ENCODE measurements around the gene CRACR2B.

The CRACR2B gene

DNA sequence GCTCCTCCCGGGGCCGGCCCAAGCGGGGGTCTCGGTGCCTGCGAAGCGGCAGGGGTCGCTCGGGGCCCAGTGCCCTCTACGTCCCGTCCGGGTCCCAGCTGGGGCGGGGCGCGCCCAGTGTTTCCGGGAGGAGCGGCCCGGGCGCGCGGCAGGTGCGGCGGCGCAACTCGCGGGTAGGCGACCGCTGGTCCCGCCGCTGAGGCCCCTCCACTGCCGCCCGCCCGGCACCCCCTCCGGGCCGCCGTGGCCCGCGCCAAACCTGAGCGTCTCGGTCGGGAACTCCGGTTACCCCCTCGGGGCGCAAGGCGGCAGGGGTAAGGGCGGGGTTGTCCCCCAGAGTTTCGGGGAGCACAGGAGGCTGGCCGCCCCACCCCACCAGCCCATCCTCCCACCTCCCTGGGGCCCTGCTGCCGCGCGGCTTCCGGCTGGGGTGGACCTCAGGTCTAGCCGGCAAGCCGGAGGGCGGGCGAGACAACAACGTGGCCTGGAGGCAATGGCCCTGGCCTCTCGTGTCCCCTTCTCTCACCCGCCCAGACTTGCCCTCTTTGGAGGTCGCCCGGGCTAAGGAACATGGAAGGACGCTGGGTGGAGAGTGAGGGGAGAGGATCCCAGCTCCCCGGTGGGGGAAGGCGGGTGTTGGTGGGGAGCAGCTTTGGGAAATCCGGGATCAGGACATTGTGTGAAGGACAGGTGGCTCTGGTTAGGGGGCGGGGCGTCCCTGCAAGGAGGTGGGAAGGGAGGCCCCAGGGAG lies 398 bp upstream of the CRACR2B start:
- no peak for DNase-seq (ENCODE audit: low spot score)

DNA sequence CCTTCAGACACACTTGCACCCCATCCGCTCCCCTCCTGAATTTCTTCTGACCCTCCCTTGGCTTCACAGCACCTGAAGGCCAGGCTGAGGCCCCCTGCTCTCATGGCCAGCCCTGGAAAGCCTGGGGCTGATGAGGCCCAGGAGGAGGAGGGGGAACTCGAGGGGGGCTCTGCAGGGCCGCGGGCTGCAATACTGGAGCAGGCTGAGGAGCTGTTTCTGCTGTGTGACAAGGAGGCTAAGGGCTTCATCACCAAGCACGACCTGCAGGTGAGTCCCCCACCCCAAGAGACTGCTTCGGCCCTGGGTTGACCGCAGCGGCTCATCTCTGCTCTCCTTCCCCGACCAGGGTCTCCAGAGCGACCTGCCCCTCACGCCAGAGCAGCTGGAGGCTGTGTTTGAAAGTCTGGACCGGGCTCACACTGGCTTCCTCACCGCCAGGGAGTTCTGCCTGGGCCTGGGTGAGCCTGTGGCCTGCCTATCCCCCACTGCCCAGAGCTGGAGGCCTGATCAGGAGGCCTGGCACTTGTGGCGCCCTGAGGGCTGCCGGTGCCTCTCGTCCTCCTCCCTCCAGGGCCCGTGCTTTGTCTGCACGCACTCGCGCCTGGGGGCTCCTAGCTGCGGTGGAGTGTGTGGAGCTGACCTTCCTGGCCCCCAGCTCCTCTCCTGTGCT lies 922 bp downstream of the CRACR2B start:
- DNase-seq (ENCODE audit: low spot score), result no peak

DNA sequence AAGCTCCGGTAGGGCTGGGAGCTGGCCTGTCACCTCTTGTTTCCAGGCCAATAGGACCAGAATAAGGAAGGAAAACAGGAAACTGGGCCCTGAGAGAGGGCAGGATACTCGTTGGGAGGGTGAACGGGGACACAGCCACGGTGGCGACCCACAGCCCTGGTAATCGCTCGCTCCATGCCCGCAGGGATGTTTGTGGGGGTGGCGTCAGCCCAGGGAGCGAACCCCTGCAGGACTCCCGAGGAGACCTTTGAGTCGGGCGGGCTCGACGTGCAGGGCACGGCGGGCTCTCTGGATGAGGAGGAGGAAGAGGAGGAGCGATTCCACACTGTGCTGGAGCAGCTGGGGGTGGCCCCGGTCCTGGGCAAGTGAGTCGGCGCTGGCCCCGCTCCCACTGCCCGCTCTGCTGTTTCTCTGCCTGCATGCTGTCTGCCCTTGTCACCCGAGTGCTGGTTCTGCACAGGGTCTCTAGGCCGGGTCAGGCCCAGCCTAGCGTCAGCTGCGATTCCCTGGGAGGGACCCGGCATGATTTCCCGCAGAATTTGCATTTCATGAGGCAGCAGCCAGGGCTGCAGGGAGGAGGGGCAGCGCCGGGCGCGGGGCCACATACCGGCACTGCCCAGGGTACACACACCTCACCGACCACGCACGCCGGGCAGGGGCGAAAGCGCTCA lies 1.6 kb downstream of the CRACR2B start:
- DNase-seq (ENCODE audit: low spot score), result no peak

DNA sequence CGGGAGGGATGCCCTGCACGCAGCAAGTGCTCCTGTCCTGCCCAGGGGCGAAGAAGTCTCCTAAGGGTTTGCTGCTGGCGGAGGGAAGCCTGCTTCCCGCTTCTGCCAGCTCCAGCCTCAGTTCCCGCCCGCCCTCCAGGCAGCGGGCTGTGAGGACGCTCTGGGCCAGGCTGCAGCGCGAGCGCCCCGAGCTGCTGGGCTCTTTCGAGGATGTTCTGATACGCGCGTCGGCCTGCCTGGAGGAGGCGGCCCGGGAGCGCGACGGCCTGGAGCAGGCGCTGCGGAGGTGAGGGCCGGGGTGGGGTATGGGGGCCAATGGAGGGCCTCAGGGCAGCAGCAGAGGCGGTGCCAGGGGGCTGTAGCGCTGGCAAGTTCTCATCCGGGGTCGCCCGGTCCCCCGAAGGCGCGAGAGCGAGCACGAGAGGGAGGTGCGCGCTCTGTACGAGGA lies 2.2 kb downstream of the CRACR2B start:
- DNase-seq (ENCODE audit: low spot score), result no peak

DNA sequence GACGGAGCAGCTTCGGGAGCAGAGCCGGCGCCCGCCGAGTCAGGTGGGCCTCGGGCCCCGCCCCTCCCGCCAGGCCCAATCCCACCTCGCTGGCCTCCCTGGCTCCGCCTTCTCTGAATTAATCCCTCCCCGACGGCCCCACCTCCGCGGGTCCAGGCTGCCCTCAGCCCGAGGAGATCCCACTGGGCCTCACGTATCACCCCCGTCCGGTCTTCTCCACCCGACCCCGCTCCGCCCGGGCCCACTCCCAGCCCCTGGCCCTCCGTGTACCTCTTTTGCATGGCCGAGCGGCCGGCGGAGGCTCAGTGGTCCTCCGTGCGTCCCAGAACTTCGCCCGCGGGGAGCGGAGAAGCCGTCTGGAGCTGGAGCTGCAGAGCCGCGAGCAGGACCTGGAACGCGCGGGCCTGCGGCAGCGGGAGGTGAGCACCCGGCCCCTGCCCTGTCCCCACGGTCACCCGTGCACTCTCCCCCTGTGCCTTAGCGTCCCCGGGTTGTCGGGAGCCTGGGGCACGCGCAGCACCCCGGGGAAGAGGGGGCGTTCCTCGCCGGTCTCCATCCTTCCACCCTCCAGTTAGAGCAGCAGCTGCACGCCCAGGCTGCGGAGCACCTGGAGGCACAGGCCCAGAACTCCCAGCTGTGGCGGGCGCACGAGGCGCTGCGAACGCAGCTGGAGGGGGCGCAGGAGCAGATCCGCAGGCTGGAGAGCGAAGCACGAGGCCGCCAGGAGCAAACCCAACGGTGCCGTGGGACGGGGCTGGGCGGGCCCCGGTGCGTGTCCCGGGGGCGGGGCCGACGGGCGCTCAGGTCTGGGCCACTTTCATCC lies 2.8 kb downstream of the CRACR2B start:
- DNase-seq (ENCODE audit: low spot score), result peak; percentile 79

DNA sequence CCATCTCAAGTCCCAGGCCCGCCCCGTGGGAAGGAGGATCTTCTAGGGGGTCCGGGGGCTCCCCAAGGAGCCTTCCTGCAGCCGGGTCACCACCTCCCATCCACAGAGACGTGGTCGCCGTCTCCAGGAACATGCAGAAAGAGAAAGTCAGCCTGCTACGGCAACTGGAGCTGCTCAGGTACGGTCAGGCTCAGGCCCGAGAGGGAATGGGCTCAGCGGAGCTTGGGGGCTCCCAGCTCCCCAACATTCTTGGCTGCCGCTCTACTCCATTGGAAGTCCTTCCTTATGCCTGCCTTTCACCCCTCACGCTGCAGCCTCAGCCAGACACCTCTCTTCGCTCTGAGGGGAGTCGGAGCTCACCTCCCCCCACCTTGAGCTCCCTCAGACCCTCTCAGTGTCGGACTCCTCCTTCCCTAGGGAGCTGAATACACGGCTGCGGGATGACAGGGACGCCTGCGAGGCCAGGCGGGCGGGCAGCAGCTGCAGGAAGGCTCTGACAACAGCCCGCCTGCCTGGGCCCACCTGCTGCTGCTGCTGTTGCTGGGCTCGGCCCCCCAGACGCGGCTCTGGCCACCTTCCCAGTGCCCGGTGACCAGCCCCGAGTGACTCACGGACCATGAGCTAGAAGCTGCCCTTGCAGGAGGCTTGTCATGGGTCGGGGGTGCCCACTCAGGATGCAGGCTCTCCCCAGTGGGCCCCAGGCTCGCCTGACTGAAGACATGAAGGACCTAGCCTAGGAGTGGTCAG lies 3.6 kb downstream of the CRACR2B start:
- DNase-seq (ENCODE audit: low spot score), result no peak

DNA sequence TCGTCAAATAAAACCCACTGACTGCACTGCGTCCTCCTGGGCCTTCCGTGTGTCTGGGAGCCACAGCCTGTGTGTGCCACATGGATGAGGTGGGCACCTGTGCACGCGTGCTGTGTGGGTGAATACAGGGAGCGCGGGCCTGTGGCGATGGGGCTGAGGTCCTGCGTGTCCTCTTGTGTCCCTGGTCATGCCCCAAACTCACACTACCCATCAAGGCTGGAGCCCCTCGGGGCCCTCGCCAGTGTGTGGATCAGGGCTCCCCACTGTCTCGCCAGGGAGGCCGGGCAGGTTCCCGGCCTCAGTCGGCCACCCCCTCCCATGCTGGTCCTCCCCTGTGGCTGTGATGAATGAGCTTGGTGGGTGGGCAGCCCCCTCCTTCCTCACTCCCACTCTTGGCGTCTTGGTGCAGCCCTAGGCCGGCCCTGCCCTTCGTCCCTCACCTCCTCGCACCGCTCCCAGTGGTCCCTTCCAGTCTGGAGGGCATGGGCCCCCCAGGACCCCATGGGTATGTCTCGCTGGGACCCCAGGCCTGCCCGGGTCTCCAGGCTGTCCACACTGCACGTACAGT lies 4.3 kb downstream of the CRACR2B start:
- DNase-seq (ENCODE audit: low spot score), result no peak

DNA sequence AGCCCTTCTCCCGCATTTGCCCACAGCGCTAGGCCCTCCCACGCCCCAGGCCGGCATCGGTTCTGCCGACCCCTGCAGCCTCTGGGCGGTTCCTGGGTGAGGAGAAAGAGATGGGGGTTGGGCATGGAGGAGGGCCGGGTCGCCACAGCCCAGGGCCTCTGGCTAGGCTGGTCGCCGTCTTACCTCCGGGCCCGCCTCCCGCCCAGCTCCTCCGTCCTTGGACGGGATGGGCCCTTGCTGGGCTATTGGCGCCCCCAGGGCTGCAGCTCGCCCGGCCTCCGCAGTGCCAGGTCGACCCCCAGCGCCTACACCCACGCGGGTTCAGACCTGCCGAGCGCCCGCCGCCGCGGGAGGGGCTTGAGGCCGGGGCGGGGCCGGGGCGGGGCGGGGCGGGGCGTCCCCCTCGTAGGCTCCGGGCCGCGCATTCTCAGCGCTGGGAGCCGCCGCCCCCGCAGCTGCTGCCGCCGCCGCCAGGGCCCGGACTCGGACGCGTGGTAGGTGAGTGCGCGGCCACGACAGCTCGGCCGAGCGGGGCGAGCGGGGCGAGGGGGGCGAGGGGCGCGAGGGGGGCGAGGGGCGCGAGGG lies 4.9 kb downstream of the CRACR2B start, which contains the start of gene CD151:
TSS of gene CD151 (plus strand) at position 424 of the 585 bp plus-strand sequence. CDS start 3,118 bp downstream, outside the sequence.
- peak; percentile 84 for DNase-seq (ENCODE audit: low spot score)

DNA sequence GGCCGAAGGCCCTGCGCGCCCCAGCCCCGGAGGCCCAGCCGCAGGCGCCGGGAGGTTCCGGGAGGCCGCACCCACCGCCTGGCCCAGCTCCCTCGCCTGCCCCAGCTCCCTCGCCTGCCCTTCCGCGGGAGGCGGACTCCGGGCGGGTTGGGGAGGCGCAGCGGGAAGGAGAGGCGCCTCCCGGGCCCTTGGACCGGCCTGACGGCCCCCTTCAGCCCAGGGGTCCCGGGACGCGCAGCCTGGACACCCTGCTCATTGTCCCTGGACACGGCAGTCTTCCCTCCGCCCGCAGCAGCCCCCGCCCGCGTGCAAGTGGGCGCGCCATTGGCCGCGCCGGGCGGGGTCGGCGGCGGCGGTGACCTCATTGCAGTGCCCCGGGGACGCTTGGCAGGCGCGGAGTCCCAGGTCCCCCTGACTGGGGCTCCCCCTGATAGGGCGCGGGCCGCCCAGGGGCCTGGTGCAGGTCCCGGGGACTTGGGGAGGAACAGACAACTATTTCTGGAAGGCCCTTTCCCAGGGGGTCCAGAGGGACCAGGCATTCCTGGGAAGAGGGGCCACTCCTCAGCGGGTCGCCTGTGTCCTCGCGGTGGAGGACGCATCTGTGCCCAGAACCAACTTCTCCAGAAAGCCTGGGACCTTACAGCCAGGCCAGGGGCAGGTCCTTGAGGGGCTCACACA lies 5.5 kb downstream of the CRACR2B start:
- peak; percentile 67 for DNase-seq (ENCODE audit: low spot score)

DNA sequence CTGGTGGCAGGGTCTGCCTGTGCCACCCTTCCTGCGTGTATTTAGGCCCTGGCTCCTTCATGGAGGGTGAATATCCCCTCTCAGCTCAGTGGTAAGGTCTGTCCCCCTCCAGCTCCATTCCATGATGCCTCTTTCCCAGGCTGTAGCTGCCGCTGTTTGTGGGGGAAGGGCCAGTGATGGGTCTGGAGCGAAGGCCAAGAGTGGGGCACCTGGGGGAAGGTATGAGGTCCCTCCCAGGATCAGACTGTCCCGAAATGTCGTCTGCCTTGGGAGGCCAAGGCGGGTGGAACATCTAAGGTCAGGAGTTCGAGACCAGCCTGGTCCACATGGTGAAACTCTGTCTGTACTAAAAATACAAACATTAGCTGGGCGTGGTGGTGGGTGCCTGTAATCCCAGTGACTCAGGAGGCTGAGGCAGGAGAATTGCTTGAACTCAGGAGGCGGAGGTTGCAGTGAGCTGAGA lies 6.2 kb downstream of the CRACR2B start:
- no peak for DNase-seq (ENCODE audit: low spot score)

DNA sequence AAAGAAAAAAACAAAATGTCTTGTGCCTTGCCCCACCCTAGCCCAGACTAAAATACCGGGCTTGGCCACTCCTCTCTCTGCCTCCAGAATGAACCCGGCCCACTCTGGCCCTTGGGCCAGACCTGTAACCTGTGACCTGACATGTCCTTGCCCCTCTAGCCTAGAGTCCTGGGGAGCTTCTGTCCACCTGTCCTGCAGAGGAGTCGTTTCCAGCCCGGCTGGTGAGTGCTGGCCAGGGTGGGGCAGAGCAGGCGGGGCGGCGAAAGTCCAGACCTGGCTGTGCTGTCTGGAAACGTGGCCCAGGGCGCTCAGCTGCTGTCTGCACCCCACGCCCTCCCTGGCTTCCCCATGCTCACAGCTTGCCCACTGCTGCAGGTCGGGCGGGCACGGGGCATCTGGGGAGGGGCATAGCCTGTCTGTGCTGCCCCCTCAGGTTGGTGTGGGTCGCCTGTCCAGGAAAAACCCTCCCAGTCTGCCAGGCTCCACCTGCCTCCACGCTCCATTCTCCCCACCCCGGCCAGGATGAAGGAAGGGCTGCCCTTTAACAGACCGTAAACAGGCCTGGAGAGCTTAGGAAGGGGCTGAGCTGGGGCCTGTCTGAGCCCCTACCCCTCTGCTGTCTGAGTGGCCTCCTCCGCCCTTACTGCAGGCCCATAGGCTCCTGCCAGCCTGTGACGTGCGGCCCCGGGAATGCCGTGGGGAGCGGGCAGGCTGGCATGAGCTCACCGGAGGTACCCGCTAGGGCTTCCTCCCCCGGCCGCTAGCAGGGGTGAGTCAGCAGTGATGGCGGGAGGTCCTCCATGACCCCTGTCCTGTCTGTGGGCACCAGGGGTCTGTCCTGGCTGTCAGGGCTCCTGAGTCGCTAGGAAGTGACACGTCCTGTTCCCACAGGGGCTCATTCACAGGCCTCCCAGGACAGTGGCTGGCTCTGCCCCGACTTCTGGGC lies 6.9 kb downstream of the CRACR2B start:
- DNase-seq (ENCODE audit: low spot score), result peak; percentile 71

DNA sequence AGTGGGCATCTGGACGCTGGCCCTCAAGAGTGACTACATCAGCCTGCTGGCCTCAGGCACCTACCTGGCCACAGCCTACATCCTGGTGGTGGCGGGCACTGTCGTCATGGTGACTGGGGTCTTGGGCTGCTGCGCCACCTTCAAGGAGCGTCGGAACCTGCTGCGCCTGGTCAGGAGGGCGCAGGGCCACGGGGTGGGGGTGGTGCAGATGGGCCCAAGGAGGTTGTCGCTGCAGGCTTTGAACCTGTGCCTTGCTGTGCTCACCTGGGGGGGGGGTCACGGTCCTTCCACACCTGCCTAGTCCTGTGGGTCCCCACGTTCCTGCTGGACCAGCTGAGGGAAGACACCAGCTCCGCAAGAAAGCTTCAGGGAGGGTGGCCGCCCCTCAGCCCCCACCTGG lies 8.6 kb downstream of the CRACR2B start:
- no peak for DNase-seq (ENCODE audit: low spot score)

DNA sequence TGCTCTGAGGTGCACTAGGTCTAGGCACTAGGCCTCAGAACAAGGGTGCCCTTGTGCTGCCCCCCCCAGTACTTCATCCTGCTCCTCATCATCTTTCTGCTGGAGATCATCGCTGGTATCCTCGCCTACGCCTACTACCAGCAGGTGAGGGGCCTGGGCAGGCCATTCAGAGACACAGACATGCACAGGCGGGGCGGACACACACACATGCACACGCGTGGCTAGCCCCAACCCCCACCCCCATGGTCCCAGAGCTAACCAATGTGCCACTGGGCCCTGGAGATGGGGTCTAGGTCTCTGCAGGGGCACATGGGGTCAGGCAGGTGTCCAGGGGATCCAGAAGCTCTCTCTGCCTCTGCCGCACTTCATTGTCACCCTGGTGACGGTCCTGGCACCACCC lies 9.0 kb downstream of the CRACR2B start:
- no peak for DNase-seq (ENCODE audit: low spot score)

DNA sequence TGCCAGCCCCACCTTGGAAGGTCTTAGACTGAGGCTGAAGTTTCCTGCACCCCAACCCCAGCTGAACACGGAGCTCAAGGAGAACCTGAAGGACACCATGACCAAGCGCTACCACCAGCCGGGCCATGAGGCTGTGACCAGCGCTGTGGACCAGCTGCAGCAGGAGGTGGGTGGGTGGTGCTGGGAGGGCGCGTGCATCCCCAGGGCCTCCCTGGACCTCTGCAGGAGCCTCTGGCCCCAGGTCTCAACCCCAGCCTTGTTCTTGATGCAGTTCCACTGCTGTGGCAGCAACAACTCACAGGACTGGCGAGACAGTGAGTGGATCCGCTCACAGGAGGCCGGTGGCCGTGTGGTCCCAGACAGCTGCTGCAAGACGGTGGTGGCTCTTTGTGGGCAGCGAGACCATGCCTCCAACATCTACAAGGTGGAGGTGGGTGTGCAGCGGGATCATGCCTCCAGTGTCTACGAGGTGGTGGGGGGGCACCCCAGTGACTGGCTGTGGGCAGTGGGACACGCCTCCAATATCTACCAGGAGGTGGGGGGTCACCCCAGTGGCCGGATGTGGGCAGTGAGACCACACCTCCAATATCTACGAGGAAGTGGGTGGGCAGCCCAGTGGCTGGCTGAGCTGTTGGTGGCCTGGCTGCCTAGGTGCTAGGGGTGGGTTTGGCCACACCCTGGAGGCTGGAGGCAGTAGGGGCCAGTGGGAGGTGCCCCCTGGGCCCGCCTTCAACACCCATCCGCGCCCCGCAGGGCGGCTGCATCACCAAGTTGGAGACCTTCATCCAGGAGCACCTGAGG lies 9.7 kb downstream of the CRACR2B start:
- DNase-seq (ENCODE audit: low spot score), result no peak

DNA sequence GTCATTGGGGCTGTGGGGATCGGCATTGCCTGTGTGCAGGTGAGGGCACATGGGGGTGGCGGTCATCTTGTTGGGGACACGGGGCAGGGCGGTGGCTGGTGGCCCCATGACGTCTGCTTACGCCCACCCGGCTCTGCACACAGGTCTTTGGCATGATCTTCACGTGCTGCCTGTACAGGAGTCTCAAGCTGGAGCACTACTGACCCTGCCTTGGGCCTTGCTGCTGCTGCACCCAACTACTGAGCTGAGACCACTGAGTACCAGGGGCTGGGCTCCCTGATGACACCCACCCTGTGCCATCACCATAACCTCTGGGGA lies 10.2 kb downstream of the CRACR2B start:
- DNase-seq (ENCODE audit: low spot score), result no peak

DNA sequence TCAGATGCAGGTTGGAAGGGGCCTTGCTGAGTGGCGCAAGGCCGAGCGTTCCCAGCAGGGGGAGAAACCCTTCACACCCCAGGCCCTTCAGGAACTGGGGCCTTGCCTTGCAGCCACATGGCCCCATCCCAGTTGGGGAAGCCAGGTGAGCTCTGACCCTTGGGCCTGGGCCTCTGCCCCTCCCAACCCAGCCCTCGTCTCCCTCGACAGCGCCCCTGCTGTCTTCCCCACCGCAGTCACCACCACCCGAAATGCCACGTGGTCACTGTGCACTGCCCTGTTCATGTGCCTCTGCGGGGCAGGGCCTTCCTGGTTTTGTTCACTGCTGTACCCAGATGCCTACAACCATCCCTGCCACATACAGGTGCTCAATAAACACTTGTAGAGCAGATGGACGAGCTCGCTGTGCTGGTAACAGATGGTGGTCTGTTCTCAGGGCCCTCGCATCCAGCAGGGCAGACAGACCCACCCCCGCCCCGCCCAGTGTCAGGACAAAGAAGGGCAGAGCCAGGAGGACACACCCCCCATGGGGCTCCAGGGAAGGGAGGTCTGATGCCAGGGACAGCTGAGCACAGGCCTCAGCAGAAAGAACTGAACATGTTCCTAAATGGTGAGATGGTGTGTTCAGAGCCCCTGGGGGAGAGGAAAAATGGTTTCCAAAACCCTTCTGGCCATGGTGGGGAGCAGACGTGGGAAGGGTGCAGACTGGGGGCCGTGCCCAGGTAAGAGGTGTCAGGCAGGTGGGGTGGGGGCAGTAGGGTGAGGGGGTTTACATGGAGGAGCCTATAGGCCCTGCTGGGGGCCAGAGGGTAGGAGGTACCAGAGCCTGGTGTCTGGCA lies 10.9 kb downstream of the CRACR2B start:
- peak; percentile 49 for DNase-seq (ENCODE audit: low spot score)

DNA sequence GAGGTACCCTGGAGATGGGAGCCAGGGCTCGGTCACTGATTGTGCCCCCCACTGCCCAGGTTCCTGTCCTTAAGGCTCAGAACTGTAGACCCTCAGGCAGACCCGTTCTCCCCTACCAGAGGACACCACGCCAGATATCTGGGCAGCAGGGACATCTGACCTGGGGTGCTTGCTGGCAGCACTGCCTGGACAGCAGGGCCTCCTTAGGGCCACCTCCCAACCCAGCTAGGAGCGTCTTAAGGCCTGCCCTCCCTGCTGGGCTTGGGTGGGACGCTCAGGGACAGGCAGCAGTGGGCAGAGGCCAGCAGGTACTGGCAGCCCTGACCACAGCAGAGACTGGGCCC lies 11.5 kb downstream of the CRACR2B start:
- DNase-seq (ENCODE audit: low spot score), result no peak

All from AG20443 (cell line).